ENCODE data around the gene ERP27.

ERP27 gene

DNA sequence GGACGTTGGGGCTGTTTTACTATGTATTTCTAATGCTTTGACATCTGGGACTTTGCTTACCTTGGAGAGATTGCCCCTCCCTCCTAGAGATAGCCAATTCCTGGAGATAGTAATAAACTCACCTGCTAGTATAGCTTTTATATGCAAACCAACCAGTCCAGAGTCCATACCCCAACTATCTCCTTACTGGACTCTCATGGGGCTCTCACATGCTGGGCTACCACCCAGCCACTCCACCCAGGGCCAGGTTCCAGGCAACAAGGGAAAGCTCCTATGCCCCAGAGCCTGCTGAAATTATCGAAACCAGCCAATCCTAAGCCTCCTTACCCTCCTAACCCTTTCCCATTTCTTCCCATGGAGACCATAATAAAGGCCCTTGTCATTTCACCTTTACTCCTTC lies 27.2 kb downstream of the ERP27 start:
- TF ChIP-seq SUZ12 (IDR thresholded peaks at IDR 0.05; ENCODE audit: extremely low read depth, insufficient read depth, insufficient read length) (no peak), ZNF274 (IDR thresholded peaks at IDR 0.05; ENCODE audit: low read depth, low read length) (no peak), YY1 (IDR thresholded peaks at IDR 0.05; ENCODE audit: insufficient read depth, insufficient read length) (no peak)

DNA sequence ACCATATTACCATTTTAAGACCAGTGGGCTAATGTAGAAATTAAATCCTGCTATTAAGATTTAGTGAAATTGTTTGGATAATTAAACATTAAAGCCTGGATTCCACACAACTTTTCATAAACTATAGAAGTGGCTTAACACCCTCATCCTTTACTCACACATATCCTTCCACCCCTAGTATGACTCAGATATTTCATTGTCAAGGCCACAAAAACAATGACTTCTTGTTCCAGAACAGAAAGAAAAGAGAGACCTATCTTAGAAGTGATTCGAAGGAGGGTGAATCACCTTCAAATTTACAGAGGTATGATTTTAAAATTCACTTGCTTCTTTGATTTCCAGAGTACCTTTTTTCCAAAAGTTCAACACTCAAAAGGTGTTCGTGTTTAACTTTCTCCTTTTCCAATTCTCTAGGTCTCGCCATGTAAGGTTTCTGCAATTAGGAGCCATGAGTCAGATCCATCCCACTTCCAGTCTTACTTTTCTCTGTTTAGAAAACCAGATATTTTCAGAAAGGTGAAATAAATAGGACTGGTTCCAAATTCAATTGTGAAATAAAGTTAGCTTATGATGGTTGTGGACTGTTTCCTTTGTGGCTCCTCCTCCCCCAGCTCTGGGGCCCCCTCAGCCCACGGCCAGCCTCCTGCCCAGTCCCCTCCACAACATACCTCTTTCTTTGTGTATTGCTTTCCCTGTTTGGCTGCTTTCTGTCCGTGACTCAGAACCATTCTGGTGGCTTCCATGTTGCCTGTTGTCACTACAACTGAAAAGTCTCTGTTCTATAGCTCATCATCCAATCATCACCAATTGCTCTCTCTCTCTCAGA lies 28.0 kb downstream of the ERP27 start:
- TF ChIP-seq ZNF274 (IDR thresholded peaks at IDR 0.05; ENCODE audit: low read depth, low read length) = no peak
- no peak for TF ChIP-seq YY1 (IDR thresholded peaks at IDR 0.05; ENCODE audit: insufficient read depth, insufficient read length)
- TF ChIP-seq SUZ12 (IDR thresholded peaks at IDR 0.05; ENCODE audit: extremely low read depth, insufficient read depth, insufficient read length) = no peak
- H3K4me3 ChIP-seq (ENCODE audit: insufficient read length, low read depth) = no peak overlapping the region
- H3K4me1 ChIP-seq (ENCODE audit: insufficient read depth, insufficient read length) = no peaks in the 10 kb centered on the region
- no peaks in the 10 kb centered on the region for H3K9me3 ChIP-seq (ENCODE audit: insufficient read depth, low read length)
- H3K27me3 ChIP-seq (ENCODE audit: insufficient read depth, insufficient read length) = no peaks in the 10 kb centered on the region
- DNase-seq (ENCODE audit: low read depth, low spot score) = no peak
- H3K9ac ChIP-seq (ENCODE audit: insufficient read length, low read depth) = no peak overlapping the region
- no peaks in the 10 kb centered on the region for H3K36me3 ChIP-seq (ENCODE audit: insufficient read depth, insufficient read length, low read length)

More for the DNA sequence above, 27.2 kb downstream of the ERP27 start:
- Histone ChIP-seq H3K36me3 (ENCODE audit: insufficient read depth, insufficient read length, low read length) (no peaks in the 10 kb centered on the region), H3K4me3 (ENCODE audit: insufficient read length, low read depth) (no peak overlapping the region), H3K27me3 (ENCODE audit: insufficient read depth, insufficient read length) (no peaks in the 10 kb centered on the region), H3K4me1 (ENCODE audit: insufficient read depth, insufficient read length) (no peaks in the 10 kb centered on the region), H3K9me3 (ENCODE audit: insufficient read depth, low read length) (no peaks in the 10 kb centered on the region), H3K9ac (ENCODE audit: insufficient read length, low read depth) (no peak overlapping the region)
- DNase-seq (ENCODE audit: low read depth, low spot score) = no peak

DNA sequence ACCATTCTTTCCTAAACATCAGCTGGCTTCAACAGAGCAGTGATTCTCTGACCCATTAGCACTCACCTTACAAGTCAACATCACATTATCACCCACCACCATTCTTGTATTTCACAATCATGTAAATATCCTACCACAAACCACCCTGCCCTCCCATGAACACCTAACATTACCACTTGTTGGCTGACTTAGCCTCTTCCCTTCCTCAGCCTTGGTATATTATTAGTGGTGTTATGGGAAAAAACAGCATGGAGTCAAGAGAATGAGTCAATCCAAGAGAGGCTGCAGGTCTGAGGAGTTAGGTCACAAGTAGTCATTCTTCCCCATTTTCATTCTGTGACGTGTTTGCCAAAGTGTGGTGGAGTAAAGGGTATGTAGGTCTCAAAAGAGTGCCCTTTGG lies 30.4 kb downstream of the ERP27 start:
- DNase-seq (ENCODE audit: low read depth, low spot score) = no peak
- H3K9me3 ChIP-seq (ENCODE audit: insufficient read depth, low read length) = no peaks in the 10 kb centered on the region
- TF ChIP-seq YY1 (IDR thresholded peaks at IDR 0.05; ENCODE audit: insufficient read depth, insufficient read length) (no peak), ZNF274 (IDR thresholded peaks at IDR 0.05; ENCODE audit: low read depth, low read length) (no peak), SUZ12 (IDR thresholded peaks at IDR 0.05; ENCODE audit: extremely low read depth, insufficient read depth, insufficient read length) (no peak)
- no peak overlapping the region for H3K4me3 ChIP-seq (ENCODE audit: insufficient read length, low read depth)
- no peaks in the 10 kb centered on the region for H3K27me3 ChIP-seq (ENCODE audit: insufficient read depth, insufficient read length)
- H3K9ac ChIP-seq (ENCODE audit: insufficient read length, low read depth) = no peak overlapping the region
- no peaks in the 10 kb centered on the region for H3K4me1 ChIP-seq (ENCODE audit: insufficient read depth, insufficient read length)
- no peaks in the 10 kb centered on the region for H3K36me3 ChIP-seq (ENCODE audit: insufficient read depth, insufficient read length, low read length)

DNA sequence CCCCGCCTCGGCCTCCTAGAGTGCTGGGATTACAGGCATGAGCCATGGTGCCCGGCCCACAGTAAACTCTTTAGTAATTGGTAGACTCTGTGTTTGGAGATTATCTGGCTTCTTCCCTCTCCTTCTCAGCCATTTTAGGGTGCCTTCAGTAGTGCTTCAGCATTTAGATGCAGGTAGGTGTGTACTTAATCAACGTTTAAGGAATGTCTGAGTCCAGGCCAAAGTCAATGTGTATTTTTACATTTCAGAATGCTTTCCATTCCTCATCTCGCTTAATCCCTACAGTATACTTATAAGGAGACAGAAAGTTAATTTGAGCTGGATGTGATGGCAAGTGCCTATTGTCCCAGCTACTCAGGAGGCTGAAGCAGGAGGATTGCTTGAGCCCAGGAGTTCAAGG lies 32.2 kb downstream of the ERP27 start:
- no peak for DNase-seq (ENCODE audit: low read depth, low spot score)
- TF ChIP-seq ZNF274 (IDR thresholded peaks at IDR 0.05; ENCODE audit: low read depth, low read length) = no peak
- TF ChIP-seq SUZ12 (IDR thresholded peaks at IDR 0.05; ENCODE audit: extremely low read depth, insufficient read depth, insufficient read length) = no peak
- TF ChIP-seq YY1 (IDR thresholded peaks at IDR 0.05; ENCODE audit: insufficient read depth, insufficient read length) = no peak
- Histone ChIP-seq H3K9me3 (ENCODE audit: insufficient read depth, low read length) (no peaks in the 10 kb centered on the region), H3K36me3 (ENCODE audit: insufficient read depth, insufficient read length, low read length) (no peaks in the 10 kb centered on the region), H3K27me3 (ENCODE audit: insufficient read depth, insufficient read length) (no peaks in the 10 kb centered on the region), H3K9ac (ENCODE audit: insufficient read length, low read depth) (no peak overlapping the region), H3K4me1 (ENCODE audit: insufficient read depth, insufficient read length) (no peaks in the 10 kb centered on the region), H3K4me3 (ENCODE audit: insufficient read length, low read depth) (no peak overlapping the region)

DNA sequence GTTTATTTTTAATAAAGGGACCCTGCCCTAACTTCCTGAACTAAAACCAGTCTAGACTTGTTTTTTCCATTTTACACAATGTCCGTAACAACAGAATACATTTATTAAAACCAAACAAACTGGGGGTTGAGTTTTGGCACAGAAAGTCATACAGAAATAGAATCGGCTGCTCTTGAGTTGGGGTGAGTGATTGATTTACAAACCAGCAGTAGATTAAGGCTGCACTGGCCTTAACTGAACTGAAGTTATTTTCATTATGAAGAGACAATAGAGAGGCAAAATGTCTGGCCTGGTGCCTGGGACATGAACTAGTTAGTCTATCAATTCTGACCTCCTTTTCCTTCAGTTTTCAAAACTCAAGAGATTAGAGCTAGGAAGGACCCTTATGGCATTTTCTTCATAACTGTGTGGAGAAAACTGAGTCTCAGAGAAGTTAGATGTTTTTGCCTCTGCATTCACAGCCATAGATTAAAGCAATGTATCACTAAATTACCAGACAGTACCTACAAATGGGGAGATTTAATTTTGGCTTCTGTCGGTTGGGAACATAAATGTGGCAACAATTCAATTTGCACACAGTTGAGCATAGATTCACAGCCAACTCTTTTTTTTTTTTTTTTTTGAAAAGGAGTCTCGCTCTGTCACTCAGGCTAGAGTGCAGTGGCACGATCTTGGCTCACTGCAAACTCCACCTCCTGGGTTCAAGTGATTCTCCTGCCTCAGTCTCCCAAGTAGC lies 32.9 kb downstream of the ERP27 start:
- TF ChIP-seq ZNF274 (IDR thresholded peaks at IDR 0.05; ENCODE audit: low read depth, low read length) (no peak), YY1 (IDR thresholded peaks at IDR 0.05; ENCODE audit: insufficient read depth, insufficient read length) (no peak), SUZ12 (IDR thresholded peaks at IDR 0.05; ENCODE audit: extremely low read depth, insufficient read depth, insufficient read length) (no peak)
- no peak for DNase-seq (ENCODE audit: low read depth, low spot score)
- no peaks in the 10 kb centered on the region for H3K4me1 ChIP-seq (ENCODE audit: insufficient read depth, insufficient read length)

DNA sequence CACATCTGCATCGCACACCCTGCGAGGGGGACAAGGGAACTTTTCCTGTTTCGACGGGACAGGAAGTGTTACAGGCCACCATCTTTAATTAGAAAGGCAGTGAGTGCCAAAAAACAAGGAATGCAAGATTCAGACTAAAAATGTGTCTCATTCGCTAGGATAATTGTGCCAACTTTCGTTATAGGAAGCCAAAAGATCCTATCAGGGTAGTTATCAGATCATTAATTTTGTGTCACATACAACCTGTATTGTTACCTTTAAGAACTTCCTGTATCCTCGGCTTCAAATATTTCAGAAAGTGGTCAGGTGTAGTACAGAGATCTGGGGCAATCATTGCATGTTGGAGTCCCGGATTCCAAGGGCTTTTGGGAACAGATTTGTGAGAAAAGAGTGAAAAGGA lies 33.5 kb downstream of the ERP27 start:
- H3K4me1 ChIP-seq (ENCODE audit: insufficient read depth, insufficient read length) = no peaks in the 10 kb centered on the region
- H3K4me3 ChIP-seq (ENCODE audit: insufficient read length, low read depth) = no peak overlapping the region
- no peak for DNase-seq (ENCODE audit: low read depth, low spot score)
- no peak for TF ChIP-seq ZNF274 (IDR thresholded peaks at IDR 0.05; ENCODE audit: low read depth, low read length)
- no peak for TF ChIP-seq SUZ12 (IDR thresholded peaks at IDR 0.05; ENCODE audit: extremely low read depth, insufficient read depth, insufficient read length)
- no peak for TF ChIP-seq YY1 (IDR thresholded peaks at IDR 0.05; ENCODE audit: insufficient read depth, insufficient read length)
- no peaks in the 10 kb centered on the region for H3K27me3 ChIP-seq (ENCODE audit: insufficient read depth, insufficient read length)
- H3K9ac ChIP-seq (ENCODE audit: insufficient read length, low read depth) = no peak overlapping the region
- H3K9me3 ChIP-seq (ENCODE audit: insufficient read depth, low read length) = no peaks in the 10 kb centered on the region
- no peaks in the 10 kb centered on the region for H3K36me3 ChIP-seq (ENCODE audit: insufficient read depth, insufficient read length, low read length)

More for the DNA sequence above, 32.9 kb downstream of the ERP27 start:
- H3K4me3 ChIP-seq (ENCODE audit: insufficient read length, low read depth) = no peak overlapping the region
- no peaks in the 10 kb centered on the region for H3K36me3 ChIP-seq (ENCODE audit: insufficient read depth, insufficient read length, low read length)
- H3K9me3 ChIP-seq (ENCODE audit: insufficient read depth, low read length) = no peaks in the 10 kb centered on the region
- H3K27me3 ChIP-seq (ENCODE audit: insufficient read depth, insufficient read length) = no peaks in the 10 kb centered on the region
- no peak overlapping the region for H3K9ac ChIP-seq (ENCODE audit: insufficient read length, low read depth)

All from NT2/D1 (cell line).